IPS-18c (cell line): ENCODE results near the gene FAM120B.

Source experiments
- H3K4me3 ChIP-seq: 2 replicates; pipeline ENCODE4 v1.7.0; 2013; ENCODE audit warnings: low read depth, mild to moderate bottlenecking, low read length, moderate library complexity; ENCODE audit not compliant: insufficient read depth
- H3K9me3 ChIP-seq: one replicate; pipeline ENCODE4 v1.6.1; 2013; ENCODE audit warnings: mild to moderate bottlenecking, low read length, moderate library complexity; ENCODE audit not compliant: control insufficient read depth, insufficient read depth

FAM120B gene

GRCh38 chr6:170357812-170358211 lies 51.3 kb downstream of the FAM120B start:
- Histone ChIP-seq H3K9me3 (no peaks in the 10 kb centered on the region), H3K4me3 (no peak overlapping the region)

- Histone ChIP-seq H3K9me3 (no peaks in the 10 kb centered on the region), H3K4me3 (no peak overlapping the region)
Measured at GRCh38 chr6:170358496-170358895, 51.9 kb downstream of the FAM120B start.

- Histone ChIP-seq H3K9me3 (no peaks in the 10 kb centered on the region), H3K4me3 (no peak overlapping the region)
Measured at GRCh38 chr6:170360476-170360875, 53.9 kb downstream of the FAM120B start.

GRCh38 chr6:170361335-170361734 lies 54.8 kb downstream of the FAM120B start:
- H3K9me3 ChIP-seq = no peaks in the 10 kb centered on the region

GRCh38 chr6:170362121-170362520 lies 55.6 kb downstream of the FAM120B start:
- Histone ChIP-seq H3K4me3 (no peak overlapping the region), H3K9me3 (no peaks in the 10 kb centered on the region)

More at GRCh38 chr6:170361335-170361734, 54.8 kb downstream of the FAM120B start:
- no peak overlapping the region for H3K4me3 ChIP-seq

GRCh38 chr6:170363255-170363654 lies 56.7 kb downstream of the FAM120B start:
- H3K4me3 ChIP-seq = no peak overlapping the region
- no peaks in the 10 kb centered on the region for H3K9me3 ChIP-seq

GRCh38 chr6:170365121-170365520 lies 58.6 kb downstream of the FAM120B start:
- no peak overlapping the region for H3K4me3 ChIP-seq

GRCh38 chr6:170365593-170365992 lies 59.0 kb downstream of the FAM120B start:
- no peak overlapping the region for H3K4me3 ChIP-seq

More at GRCh38 chr6:170365121-170365520, 58.6 kb downstream of the FAM120B start:
- no peaks in the 10 kb centered on the region for H3K9me3 ChIP-seq

GRCh38 chr6:170366248-170366960 lies 59.8 kb downstream of the FAM120B start:
- Histone ChIP-seq H3K4me3 (no peak overlapping the region), H3K9me3 (no peaks in the 10 kb centered on the region)

More at GRCh38 chr6:170365593-170365992, 59.0 kb downstream of the FAM120B start:
- H3K9me3 ChIP-seq = no peaks in the 10 kb centered on the region

GRCh38 chr6:170367241-170367640 lies 60.7 kb downstream of the FAM120B start:
- Histone ChIP-seq H3K4me3 (no peak overlapping the region), H3K9me3 (no peaks in the 10 kb centered on the region)

GRCh38 chr6:170368544-170368943 lies 62.0 kb downstream of the FAM120B start:
- Histone ChIP-seq H3K9me3 (no peaks in the 10 kb centered on the region), H3K4me3 (no peak overlapping the region)

- Histone ChIP-seq H3K9me3 (no peaks in the 10 kb centered on the region), H3K4me3 (no peak overlapping the region)
Measured at GRCh38 chr6:170369403-170369802, 62.8 kb downstream of the FAM120B start.

- H3K4me3 ChIP-seq = no peak overlapping the region
- H3K9me3 ChIP-seq = no peaks in the 10 kb centered on the region
Measured at GRCh38 chr6:170370416-170370815, 63.9 kb downstream of the FAM120B start.

GRCh38 chr6:170371080-170371479 lies 64.5 kb downstream of the FAM120B start:
- no peaks in the 10 kb centered on the region for H3K9me3 ChIP-seq

GRCh38 chr6:170371588-170371987 lies 65.0 kb downstream of the FAM120B start:
- Histone ChIP-seq H3K4me3 (no peak overlapping the region), H3K9me3 (no peaks in the 10 kb centered on the region)

More at GRCh38 chr6:170371080-170371479, 64.5 kb downstream of the FAM120B start:
- H3K4me3 ChIP-seq = no peak overlapping the region

GRCh38 chr6:170372380-170373325 lies 66.1 kb downstream of the FAM120B start:
- Histone ChIP-seq H3K4me3 (no peak overlapping the region), H3K9me3 (no peaks in the 10 kb centered on the region)

- no peaks in the 10 kb centered on the region for H3K9me3 ChIP-seq
- no peak overlapping the region for H3K4me3 ChIP-seq
Measured at GRCh38 chr6:170374571-170375444, 68.2 kb downstream of the FAM120B start.
